Fibroblast of skin of right quadriceps (primary cell): ENCODE data around the gene B4GALNT4.
"Not testable (repeated sequence)": the region's sequence is repeated elsewhere in the genome, so short reads cannot be mapped to it uniquely, and the experiment has no call there.

ENCODE experiments used
- DNase-seq: peaks from one replicate; pipeline ENCODE4 v3.0.0-alpha.2; 2013

Gene B4GALNT4

DNA sequence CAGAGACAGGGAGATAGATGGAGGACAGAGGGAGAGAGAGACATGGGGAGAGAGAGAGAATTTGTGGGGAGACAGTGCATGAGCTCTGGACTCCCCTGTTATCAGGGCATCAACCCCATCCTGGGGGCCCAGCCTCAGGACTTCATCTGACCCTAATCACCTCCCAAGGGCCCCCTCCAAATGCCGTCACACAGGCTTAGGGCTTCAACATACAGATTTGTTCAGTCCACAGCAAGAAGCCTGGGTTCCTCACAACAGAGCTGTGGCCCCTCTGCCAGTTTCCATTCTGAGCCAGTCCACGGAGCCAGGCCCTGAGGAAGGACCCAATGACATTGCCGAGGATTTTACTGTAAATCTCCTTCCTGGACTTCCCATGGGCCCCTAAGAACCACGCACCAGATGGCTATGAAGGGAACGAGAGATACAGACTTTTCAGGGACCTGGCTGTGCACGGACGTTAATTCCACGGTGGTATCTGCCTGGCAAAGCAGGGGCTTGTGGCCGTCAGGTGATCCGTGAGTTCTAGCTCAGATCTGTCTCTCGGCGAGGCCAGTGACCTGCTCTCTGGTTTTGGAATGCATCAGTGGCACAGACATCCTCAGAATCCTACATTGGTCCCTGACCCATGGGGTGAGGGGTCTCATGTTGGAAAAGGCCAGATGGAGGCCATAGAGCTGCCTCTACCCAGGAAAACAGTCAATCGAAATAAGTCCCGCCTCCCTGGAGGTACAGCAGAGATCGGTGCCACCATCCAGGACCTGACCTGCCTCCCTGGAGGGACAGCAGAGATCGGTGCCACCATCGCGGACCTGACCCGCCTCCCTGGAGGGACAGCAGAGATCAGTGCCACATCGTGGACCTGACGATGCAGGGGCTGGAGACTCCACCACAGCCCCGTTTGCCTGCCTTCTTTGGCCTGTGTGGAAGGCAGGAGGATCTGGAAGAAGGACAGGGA, 8.7 kb upstream of the B4GALNT4 start:
- DNase-seq, result no peak

DNA sequence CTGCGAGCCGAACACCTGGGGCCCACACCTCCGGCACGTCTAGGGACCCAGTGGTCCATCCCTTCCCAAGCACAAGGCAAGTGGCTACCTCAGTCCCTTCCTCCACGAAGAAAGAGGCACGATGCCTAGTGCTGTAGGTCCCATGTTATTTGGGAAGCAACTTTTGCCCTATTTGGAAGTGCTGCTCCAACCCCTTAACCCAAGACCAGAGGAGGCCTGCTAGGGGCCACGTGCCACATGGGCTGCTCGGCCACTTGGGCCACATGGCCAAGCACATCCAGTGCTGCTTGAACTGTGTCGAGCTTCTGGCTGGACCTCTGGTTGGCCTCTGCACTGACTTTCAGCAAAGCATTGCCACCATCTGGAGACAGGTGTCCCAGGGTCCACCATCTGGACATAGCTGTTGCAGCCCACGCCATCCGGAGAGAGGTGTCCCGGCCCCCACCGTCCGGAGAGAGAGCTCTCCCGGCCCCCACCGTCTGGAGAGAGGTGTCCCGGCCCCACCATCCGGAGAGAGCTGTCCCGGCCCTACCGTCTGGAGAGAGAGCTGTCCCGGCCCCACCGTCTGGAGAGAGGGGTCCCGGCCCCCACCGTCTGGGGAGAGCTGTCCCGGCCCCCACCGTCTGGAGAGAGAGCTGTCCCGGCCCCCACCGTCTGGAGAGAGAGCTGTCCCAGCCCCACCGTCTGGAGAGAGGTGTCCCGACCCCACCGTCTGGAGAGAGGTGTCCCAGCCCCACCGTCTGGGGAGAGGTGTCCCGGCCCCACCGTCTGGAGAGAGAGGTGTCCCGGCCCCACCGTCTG, 6.5 kb upstream of the B4GALNT4 start:
- DNase-seq, result no peak

DNA sequence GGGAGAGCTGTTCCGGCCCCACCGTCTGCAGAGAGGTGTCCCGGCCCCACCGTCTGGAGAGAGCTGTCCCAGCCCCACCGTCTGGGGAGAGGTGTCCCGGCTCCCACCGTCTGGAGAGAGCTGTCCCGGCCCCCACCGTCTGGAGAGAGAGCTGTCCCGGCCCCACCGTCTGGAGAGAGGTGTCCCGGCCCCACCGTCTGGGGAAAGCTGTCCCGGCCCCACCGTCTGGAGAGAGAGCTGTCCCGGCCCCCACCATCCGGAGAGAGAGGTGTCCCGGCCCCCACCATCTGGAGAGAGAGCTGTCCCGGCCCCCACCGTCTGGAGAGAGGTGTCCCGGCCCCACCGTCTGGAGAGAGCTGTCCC, 5.9 kb upstream of the B4GALNT4 start:
- DNase-seq, result not testable (repeated sequence)

DNA sequence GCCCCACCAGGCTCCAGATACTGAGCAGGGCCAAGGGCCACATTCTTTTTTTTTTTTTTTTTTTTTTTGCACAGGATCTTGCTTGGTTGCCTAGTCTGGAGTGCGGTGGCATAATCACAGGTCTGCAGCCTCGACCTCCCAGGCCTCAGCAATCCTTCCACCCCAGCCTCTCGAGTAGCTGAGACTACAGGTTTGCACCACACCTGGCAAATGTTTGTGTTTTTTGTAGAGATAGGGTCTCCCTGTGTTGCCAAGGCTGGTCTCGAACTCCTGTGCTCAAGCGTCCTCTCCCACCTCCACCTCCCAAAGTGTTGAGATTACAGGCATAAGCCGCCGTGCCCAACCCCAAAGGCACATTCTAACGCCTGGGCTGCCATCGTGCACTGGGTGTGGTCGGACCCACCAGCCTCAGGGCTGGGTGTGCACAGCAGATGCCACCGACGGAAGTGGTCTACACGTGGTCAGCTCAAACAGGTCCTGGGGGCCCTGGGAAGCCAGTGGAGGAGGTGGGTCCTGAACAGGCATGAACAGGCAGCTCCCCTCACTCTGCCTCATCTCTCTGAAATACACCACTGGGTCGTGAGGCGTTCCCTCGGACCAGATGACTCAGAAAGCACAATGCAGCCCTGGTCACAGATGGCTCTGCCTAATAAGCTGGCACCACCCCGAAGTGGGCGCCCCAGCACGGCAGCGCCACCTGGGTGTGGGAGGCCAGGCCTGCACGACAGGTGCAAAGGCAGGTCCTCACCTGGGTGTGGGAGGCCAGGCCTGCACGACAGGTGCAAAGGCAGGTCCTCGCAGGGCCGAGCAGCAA, 5.1 kb upstream of the B4GALNT4 start:
- no peak for DNase-seq

DNA sequence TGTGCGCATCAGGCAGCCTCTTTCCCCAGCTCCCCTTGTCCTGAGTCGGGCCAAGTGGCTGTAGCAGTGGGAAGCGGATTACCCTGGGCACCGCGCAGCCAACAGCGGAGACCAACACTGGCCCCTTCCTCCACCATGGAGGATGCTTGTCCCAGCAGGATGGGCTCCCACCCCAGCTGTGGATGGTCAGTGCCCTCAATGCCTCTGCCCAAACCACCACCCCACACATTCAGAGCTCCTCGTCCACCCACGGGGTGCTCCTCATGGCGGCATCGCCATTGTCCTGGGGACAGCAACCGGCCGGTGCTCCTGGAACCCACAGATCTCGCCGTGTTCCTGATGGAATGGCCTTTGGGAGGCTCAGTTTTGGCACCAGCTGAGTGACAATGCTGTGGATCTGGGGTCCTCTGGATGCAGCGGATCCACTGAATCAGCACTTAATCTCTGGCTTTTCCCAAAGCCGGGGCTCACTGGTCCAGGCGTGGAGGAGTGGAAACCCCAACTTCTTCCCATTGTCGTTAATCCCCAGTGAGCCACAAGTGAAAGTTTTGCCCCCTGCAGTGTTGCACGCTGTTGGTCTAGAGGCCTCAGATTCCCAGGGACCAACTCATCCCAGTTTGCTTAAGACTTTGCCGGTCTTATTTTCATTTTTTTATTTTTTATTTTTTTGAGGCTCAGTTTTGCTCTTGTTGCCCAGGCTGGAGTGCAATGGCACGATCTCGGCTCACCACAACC, 4.1 kb upstream of the B4GALNT4 start:
- DNase-seq, result no peak

DNA sequence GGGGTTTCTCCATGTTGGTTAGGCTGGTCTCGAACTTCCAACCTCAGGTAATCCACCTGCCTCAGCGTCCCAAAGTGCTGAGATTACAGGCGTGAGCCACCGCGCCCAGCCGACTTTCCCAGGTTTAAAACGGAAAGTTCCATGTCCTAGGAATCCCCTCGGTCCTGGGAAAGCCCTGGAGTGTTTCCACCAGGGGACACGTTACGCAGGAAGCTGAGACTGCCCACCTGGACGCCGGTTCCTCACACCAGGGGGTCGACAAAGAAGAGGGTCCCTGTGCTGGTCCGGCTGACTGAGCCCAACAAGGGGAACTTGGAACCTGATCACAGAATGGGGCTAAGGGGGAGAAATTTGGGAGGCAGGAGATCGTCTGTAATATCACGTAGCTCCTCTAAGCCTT, 3.5 kb upstream of the B4GALNT4 start:
- no peak for DNase-seq

DNA sequence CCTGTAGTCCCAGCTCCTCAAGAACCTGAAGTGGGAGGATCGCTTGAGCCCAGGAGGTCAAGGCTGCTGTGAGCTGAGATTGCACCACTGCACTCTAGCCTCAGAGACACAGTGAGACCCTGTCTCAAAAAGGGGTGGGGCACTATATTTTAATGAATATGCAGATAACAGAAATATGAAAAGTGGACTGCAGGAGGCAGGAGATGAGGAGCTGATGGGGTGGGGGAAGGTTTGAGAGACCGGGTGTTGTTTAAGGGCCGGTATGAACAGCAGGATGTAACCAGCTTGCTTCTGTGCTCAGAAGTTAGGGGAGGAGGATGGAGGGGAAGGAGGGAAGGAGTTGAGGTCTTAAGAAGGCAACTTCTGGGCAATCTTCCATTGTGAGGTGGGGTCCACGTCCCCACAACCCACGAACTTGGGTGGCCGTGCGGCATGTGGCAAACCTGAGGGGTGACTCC, 1.3 kb upstream of the B4GALNT4 start:
- no peak for DNase-seq

DNA sequence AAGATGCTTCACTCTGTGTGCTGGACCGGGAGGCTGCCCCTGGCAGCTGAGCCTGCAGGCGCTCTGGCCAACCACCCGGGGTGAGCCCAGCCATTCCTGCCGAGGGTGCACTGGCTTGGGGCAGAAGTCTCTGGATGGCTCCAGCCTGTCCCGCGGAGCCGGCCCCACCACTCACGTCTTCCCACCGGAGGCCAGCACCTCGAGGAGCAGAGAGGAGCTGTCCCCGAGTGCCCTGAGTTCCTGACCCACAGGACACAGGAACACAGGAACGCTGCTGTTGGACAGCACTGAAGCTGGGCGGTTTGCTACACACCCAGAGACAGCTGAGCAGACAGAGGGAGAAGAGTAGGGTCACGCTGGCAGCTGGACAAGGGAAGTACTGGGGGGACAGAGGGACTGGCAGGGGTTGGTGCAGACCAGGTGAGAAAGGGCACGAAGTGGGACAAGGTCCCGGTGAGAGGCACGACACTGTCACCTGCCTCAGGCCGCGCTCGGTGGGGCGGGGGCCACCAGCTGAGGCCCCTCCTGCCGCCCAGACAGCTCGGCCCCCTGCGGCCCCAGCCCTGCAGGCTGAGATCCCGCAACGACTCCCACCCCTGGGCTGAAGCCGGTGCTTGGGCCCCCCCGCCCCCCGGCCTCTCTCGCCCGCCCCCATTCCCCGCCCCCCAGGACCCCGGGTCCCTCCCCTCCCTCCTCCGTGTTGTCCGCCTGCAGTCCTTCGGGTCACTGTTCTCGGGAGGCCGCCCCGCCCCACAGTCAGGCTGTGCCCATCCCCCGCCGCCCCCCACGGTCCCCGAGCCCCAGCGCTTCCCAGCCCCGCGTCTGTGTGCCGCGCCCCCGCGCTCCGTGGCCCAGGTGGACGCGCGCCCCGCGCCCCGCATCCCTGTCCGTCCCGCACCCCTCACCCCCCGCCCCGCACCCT, 624 bp upstream of the B4GALNT4 start:
- DNase-seq, result no peak

DNA sequence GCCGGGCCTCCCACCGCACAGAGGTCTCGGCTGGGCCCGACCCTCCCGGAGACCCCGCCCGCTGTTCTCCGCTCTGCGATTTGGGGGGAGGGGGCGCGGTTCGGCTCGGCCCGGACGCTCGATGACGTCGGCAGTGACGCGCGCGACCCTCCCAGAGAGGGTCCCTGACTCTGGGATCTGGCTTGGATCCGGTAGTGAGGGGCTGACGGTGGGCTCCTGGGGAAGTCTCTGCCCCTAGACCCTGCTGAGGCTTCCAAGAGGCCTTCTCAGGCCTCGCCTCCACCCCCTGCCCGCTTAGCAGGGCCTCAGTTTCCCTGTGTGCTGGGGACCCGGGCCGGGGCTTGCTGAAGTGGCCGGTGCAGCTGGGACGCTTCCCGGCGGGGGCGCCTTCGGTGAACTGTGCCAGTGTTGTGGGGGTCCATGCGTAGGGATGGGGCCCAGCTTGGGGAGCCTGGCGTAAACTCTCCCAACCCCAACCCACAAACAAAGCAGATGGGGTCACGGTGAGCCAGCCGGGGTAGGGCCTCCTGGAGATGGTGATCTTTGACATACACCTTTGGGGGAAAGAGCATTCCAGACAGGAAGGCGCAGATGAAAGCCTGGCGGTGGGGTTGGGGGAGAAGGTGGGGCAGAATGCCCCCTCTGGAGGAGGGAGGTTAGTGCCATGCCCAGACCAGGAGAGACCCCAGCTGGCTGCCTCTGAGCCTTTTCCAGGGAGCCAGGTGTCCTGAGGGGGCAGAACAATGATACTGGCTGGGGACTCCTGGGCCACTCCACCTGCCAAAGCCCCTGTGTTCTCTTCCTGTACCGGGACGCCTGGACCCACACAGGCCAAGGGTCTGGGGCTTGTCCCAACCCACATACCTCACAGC, 1.0 kb downstream of the B4GALNT4 start:
- no peak for DNase-seq

DNA sequence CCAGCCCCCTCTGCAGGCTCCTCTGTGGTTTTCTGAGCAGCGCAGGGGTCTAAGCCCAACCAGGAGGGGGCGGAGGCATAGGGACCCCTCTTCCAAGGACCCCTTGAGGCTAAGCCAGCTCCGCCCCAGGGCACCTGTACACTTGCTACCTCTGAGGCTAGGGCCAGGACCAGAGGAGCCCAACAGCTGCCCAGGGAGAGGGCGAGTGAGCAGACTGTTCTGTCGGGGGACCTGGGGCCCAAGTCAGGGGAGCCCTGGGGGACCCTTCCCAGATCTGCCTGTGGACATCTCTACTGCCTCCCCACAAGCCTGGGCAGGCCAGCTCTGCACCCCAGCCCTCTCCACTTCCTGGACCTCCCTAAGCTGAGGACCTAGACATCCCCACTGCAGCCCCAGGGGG, 1.8 kb downstream of the B4GALNT4 start:
- no peak for DNase-seq

DNA sequence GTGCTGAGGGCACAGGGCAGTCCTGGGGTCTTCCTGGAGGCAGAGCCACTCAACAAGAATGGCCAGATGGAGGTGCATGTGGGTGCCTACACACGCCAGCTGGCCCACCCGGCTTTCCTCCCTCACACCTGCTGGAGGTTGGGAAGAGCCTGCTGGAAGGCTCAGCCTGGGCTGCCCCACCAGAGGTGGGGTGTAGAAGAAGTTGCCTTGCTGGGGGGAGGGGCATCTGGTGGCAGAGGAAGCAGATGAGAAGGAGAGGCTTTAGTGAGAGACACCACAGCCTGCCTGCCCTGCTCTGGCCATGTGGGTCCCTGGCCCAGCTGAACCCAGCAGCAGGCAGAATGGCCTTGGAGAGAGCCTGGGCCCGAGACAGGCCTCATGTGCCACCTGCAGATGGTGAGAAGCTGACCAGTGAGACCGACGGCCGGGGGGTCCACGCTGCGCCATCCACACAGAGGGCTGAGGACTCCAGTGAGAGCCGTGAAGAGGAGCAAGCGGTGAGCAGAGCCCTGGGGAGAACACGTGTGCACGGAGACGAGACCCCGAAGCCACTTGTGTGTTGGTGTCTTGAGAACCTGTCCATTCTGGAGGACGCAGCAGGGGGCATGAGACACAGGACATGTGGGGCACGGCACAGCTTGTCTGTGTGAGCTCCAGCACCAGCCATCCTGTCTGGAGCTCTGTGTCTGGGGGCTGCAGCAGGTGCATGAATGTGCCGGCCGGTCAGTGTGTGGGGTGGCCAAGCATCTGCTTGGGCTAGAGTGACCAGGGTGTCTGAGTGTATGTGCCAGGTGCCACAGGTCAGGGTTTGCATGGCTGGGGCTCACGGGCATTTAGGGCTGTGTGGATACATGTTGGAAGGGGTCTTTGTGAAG, 2.7 kb downstream of the B4GALNT4 start:
- DNase-seq, result no peak

DNA sequence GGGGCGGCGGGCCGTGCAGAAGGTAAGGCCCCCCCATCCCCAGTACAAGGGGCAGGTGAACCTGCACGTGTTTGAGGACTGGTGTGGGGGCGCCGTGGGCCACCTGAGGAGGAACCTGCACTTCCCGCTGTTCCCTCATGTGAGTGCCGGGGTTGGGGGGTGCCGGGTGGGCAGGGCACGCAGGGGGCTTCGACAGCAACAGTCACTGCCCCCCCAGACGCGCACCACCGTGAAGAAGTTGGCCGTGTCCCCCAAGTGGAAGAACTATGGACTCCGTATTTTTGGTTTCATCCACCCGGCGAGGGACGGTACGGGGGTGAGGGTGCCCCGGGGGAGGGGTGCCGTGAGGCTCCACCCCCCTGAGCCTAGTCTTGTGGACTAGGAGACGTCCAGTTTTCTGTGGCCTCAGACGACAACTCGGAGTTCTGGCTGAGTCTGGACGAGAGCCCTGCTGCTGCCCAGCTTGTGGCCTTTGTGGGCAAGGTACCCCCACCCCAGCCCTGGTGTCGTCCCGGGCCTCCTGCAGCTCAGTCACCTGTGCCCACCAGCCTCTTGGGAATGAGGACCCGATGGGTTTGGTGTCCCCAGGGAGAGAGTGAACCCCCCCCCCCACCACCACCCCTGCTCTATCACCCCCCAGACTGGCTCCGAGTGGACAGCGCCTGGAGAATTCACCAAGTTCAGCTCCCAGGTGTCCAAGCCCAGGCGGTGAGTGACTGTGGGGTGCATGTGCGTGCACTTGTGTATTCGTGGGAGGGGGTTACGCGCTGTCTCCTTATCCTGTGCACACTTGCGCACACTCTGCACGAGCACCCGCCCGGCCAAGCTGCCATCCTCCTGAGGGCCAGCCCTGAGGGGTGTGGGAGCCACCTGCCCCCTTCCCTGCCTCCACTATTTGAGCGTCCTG, 3.8 kb downstream of the B4GALNT4 start:
- DNase-seq, result no peak

DNA sequence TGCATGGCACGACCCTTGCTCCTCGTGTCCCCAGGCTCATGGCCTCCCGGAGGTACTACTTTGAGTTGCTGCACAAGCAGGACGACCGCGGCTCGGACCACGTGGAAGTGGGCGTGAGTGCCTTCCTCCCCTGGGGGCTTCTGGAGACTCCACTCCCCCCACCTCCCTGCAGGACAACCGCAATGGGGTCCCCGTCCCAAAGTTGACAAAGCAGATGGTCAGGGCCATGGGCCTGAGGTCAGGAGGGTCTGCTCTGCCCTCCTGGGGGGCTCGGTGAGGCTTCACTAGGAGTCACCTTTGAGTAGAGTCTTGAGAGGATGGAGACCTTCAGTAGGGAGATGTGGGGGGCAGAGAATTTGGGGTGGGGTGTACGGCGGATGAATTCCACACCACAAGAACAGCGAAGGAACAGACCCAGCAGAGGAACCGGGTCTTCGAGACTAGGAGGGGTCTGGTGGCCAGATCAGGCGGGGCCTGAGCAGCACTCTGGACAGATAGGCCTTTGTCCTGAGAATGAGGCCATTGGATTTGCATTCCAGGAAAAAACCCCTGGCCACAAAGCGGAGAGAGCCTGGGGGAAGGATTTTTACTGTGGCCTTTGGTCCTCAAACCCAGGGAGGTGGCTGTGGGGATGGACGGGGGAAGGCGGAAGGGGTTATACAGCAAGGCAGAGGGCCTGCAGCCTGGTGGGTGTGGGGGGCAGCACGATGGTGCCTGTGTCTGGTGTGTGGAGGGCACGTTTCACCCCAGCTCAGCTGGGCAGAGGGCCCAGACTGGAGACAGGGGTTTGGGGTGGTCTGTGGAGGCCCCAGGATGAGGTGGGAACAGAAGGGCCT, 4.6 kb downstream of the B4GALNT4 start:
- no peak for DNase-seq

DNA sequence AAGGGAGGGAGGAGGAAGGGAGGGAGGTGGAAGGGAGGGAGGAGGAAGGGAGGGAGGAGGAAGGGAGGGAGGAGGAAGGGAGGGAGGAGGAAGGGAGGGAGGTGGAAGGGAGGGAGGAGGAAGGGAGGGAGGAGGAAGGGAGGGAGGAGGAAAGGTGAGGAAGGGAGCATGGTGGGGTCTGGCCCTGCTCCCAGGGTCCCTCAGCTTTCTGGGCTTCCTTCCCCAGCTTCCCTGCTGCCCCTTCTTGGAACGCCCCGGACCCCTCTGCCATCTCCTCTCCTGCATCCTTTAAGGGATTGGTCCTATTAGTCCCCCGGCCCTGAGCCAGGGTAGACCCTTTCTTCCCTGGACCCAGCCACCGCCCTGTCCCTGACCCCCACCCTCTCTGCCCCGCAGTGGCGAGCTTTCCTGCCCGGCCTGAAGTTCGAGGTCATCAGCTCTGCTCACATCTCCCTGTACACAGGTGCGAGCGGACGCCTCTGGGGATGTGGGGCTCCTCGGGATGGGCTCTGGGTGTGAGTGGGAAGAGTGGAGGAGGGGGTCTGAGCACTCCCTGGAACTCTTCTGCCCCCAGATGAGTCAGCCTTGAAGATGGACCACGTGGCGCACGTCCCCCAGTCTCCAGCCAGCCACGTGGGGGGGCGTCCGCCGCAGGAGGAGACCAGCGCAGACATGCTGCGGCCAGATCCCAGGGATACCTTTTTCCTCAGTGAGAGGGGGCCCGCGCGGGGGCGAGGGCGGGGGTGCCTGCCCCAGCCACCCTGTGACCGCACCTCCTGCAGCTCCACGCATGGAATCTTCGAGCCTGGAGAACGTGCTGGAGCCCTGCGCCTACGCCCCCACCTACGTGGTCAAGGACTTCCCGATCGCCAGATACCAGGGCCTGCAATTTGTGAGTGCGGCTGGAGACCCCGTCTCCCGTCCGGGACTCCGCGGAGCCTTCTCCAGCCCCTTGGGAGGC, 6.0 kb downstream of the B4GALNT4 start:
- DNase-seq, result no peak

DNA sequence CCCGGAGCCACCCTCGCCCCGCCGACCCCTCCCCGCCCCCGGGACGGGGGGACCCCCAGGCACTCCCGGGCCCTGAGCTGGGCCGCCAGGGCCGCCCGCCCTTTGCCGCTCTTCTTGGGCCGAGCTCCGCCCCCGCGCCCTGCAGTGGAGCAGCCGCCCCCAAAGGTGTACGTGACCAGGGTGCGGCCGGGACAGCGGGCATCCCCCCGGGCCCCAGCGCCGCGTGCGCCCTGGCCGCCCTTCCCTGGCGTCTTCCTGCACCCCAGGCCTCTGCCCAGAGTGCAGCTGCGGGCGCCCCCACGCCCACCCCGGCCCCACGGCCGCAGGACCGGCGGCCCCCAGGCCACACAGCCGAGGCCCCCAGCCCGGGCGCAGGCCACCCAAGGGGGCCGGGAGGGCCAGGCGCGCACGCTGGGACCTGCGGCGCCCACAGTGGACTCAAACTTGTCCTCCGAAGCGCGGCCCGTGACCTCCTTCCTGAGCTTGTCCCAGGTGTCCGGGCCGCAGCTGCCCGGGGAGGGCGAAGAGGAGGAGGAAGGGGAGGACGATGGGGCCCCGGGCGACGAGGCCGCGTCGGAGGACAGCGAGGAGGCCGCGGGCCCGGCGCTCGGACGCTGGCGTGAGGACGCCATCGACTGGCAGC, 7.4 kb downstream of the B4GALNT4 start:
- no peak for DNase-seq
